ENCODE data around the gene HEPACAM2. TPM values are rescaled to one million over a fixed set of nuclear protein-coding genes. Genes with fewer than 3 reads are reported as not detected.

Gene HEPACAM2
- total and polyA plus RNA-seq, 2 of the 8 experiments (the other 6 are each of a cell fraction or from before 2014, with no cell fraction given), result not detected

GRCh38 chr7:93262535-93262934 is 36.3 kb upstream of the HEPACAM2 start:
- Histone ChIP-seq H2BK20ac (ENCODE audit: low read length) (no peak overlapping the region), H3K9ac (replicated peaks in 1 of 4; ENCODE audit: extremely low read depth in 1 of 4, low read depth in 3 of 4, low read length in 3 of 4) (no peak overlapping the region), H4K20me1 (replicated peaks in 1 of 2; ENCODE audit: control insufficient read depth in 1 of 2, insufficient read depth in 2 of 2, low read length in 2 of 2) (no peaks in the 10 kb centered on the region), H3K36me3 (ENCODE audit: control insufficient read depth in 2 of 4, insufficient read depth in 4 of 4, low read length in 3 of 4) (no peaks in the 10 kb centered on the region), H3K27me3 (replicated peaks in 1 of 4; ENCODE audit: control insufficient read depth in 3 of 4, extremely low read depth in 1 of 4, insufficient read depth in 3 of 4, low read length in 3 of 4) (no peaks in the 10 kb centered on the region), H3K4me2 (ENCODE audit: insufficient read depth in 1 of 2, low read depth in 2 of 2, low read length in 2 of 2) (no peak overlapping the region), H2BK5ac (ENCODE audit: low read depth, low read length) (no peak overlapping the region), H2BK120ac (replicated peaks; ENCODE audit: low read depth, low read length) (no peak overlapping the region), H3K23me2 (ENCODE audit: low read depth, low read length) (no peaks in the 10 kb centered on the region), H3K4ac (replicated peaks; ENCODE audit: insufficient read length, low read depth, low read length) (no peak overlapping the region), H2BK15ac (ENCODE audit: low read length) (no peak overlapping the region), H2AFZ (ENCODE audit: low read length) (no peak overlapping the region), H4K8ac (ENCODE audit: extremely low read depth, insufficient read depth, low read length) (no peak overlapping the region), H3K56ac (replicated peaks; ENCODE audit: insufficient read length, low read depth, low read length) (no peak overlapping the region), H3K9me3 (ENCODE audit: insufficient read depth in 2 of 2, low read depth in 1 of 2, low read length in 1 of 2) (no peaks in the 10 kb centered on the region), H3K79me1 (ENCODE audit: low read depth, low read length) (no peaks in the 10 kb centered on the region), H3K4me3 (ENCODE audit: extremely low read depth in 1 of 4, insufficient read depth in 2 of 4, low read depth in 3 of 4, low read length in 4 of 4) (no peak overlapping the region), H3K23ac (ENCODE audit: insufficient read length) (no peak overlapping the region), H3K79me2 (ENCODE audit: control insufficient read depth in 1 of 2, insufficient read depth in 2 of 2, low read length in 2 of 2) (no peaks in the 10 kb centered on the region), H4K5ac (ENCODE audit: insufficient read length, low read depth, low read length) (no peak overlapping the region), H4K91ac (replicated peaks; ENCODE audit: insufficient read length, low read length) (no peak overlapping the region), H2AK5ac (ENCODE audit: low read depth, low read length) (no peak overlapping the region), H3K18ac (ENCODE audit: extremely low read depth, low read length) (no peak overlapping the region), H2BK12ac (ENCODE audit: low read depth, low read length) (no peak overlapping the region), H3K27ac (ENCODE audit: low read depth, low read length) (no peak overlapping the region), H3K4me1 (replicated peaks in 1 of 4; ENCODE audit: control insufficient read depth in 3 of 4, insufficient read depth in 4 of 4, low read length in 3 of 4) (no peaks in the 10 kb centered on the region), H3K14ac (ENCODE audit: insufficient read length) (no peak overlapping the region)
- FAIRE-seq (no peak), DNase-seq (ENCODE audit: low read depth in 1 of 2, low spot score in 2 of 2) (no peak)
- POLR2A ChIA-PET (ENCODE audit: partially characterized antibody), result no interaction called here
- 89% methylated on average over 1 of the region's 1 CpG; no CpG with 5 or more reads in 1 of the 2 experiments for WGBS, 2 experiments (ENCODE audit: extremely low coverage in 1 of 2, insufficient coverage in 1 of 2, insufficient read length in 1 of 2, insufficient replicate concordance in 2 of 2, low coverage in 1 of 2, low lambda C conversion rate in 2 of 2, missing lambda C conversion rate in 1 of 2)
- CTCF ChIA-PET (ENCODE audit: partially characterized antibody), result no interaction called here
- TF ChIP-seq E2F6 (IDR thresholded peaks at IDR 0.05), result no peak
- no peak for TF ChIP-seq CEBPB (IDR thresholded peaks at IDR 0.05; ENCODE audit: low read depth, low read length)
- TF ChIP-seq ASH2L (IDR thresholded peaks at IDR 0.05; ENCODE audit: low read length), result no peak
- TF ChIP-seq MAX (IDR thresholded peaks at IDR 0.05), result no peak
- TF ChIP-seq SIRT6 (IDR thresholded peaks at IDR 0.05; ENCODE audit: low read length), result no peak
- no peak for TF ChIP-seq POU5F1 (IDR thresholded peaks at IDR 0.05; ENCODE audit: low read depth, low read length)
- no peak for TF ChIP-seq POLR2A (IDR thresholded peaks at IDR 0.05; ENCODE audit: control extremely low read depth in 1 of 2, low read depth in 2 of 2, low read length in 2 of 2)
- no peak for TF ChIP-seq CREB1 (IDR thresholded peaks at IDR 0.05)
- no peak for TF ChIP-seq JUN (IDR thresholded peaks at IDR 0.05; ENCODE audit: low read depth, low read length)
- TF ChIP-seq RNF2 (IDR thresholded peaks at IDR 0.05; ENCODE audit: borderline replicate concordance, low read depth, low read length, missing control alignments, poor library complexity, severe bottlenecking), result no peak
- no peak for TF ChIP-seq FOSL1 (IDR thresholded peaks at IDR 0.05; ENCODE audit: insufficient read depth, low read depth, low read length)
- TF ChIP-seq SP2 (IDR thresholded peaks at IDR 0.05; ENCODE audit: low read length), result no peak
